Ovary (tissue), 9 donors: Measurements from ENCODE around the gene SLC37A2. TPM values are rescaled to one million over a fixed set of nuclear protein-coding genes. Genes with fewer than 3 reads are reported as not detected.

Experiments used
- DNase-seq, 5 donors: peaks; one replicate each; pipeline ENCODE4 v3.0.0-alpha.2; 2019 to 2020
- H3K27ac ChIP-seq, 2 donors: fragments of 200-600 bp; one replicate each; pipeline versions ENCODE4 v1.5.1 to v1.8.0; 2019 to 2022
- H3K27me3 ChIP-seq: fragments of 200-600 bp; one replicate; pipeline ENCODE4 v1.8.0; 2022
- H3K36me3 ChIP-seq: fragments of 200-600 bp; sonication (generic); one replicate; pipeline ENCODE4 v1.5.1; 2019
- H3K4me1 ChIP-seq: one replicate; pipeline ENCODE4 v1.8.1; 2013; ENCODE audit warnings: mild to moderate bottlenecking, moderate library complexity; ENCODE audit not compliant: insufficient read depth
- H3K4me3 ChIP-seq: fragments of 200-600 bp; sonication (generic); one replicate; pipeline ENCODE4 v1.5.1; 2017
- H3K9me3 ChIP-seq, 2 donors: fragments of 200-600 bp in 1 of 2; sonication (generic) in 1 of 2; one replicate each; pipeline versions ENCODE4 v1.5.1 to v1.8.1; 2013 to 2019; ENCODE audit warnings: mild to moderate bottlenecking in 1 of 2, moderate library complexity in 1 of 2
- EP300 ChIP-seq: sonication (generic); formaldehyde crosslinking; IDR thresholded peaks from one replicate; pipeline ENCODE4 v1.6.1; 2017; ENCODE audit warnings: antibody characterized with exemption
- POLR2A ChIP-seq: fragments of 450-650 bp; IDR thresholded peaks from one replicate; pipeline ENCODE4 v1.6.1; 2017; ENCODE audit warnings: antibody characterized with exemption, mild to moderate bottlenecking, moderate library complexity
- WGBS, 3 donors: extraction: QIAGEN DNeasy Blood & Tissue Kit in 1 of 3; methylation state at CpG; one replicate each; pipeline versions ENCODE4 v1.1.5 to v1.1.7; 2013 to 2017; 5-methylcytosine and 5-hydroxymethylcytosine counted together
- intact Hi-C, 4 donors: fragments of 100-400 bp; cut with DNase I; formaldehyde crosslinking; loops; one replicate each; pipeline versions ENCODE4 v1.11.0 to v1.15.1; 2022 to 2023
- polyA plus RNA-seq, 2 donors: library from polyadenylated mRNA; stranded (reverse); fragments of 200-250 nt in 1 of 2; fragments of 350-450 nt in 1 of 2; fragmentation: Illumina TruSeq in 1 of 2; extraction: RNeasy Lipid Tissue Mini Kit (QIAGEN cat#74804) in 1 of 2; gene quantifications; one replicate each; pipeline ENCODE4 v1.2.3, GENCODE V29; 2013 to 2014
- total RNA-seq, 7 donors: library from RNA; depleted of rRNA in 2 of 7; stranded (reverse); fragments of >200 nt in 2 of 7; fragmentation: NEBNext Ultra II Directional in 3 of 7; extraction: Animal tissue kit (Norgen Biotek cat#: 25700) in 3 of 7; gene quantifications; one replicate each; pipeline versions ENCODE4 v1.1.0 to v1.2.4, GENCODE V29; 2016 to 2023
- TF ChIP-seq, protein P1 (sequence below), 3 donors: fragments of 450-650 bp in 2 of 3; fragments of 200-600 bp in 1 of 3; IDR thresholded peaks; one replicate each; pipeline versions ENCODE4 v1.5.1 to v1.8.0; 2016 to 2022; ENCODE audit warnings: antibody characterized with exemption in 3 of 3, mild to moderate bottlenecking in 1 of 3
- donor health status: DM: no; HTN: no; CAD: no; lungs with moderate emphysema.
- donor health status: DM: no; HTN: no; CAD: no.
- donor health status: Bipolar disorder and iron deficiency.
- donor health status: DM: yes; HTN: yes; CAD: no.
- donor health status: DM: no; HTN: no; CAD: no.
- donor health status: DM: yes; HTN: yes; CAD: no.

SLC37A2 gene
- total and polyA plus RNA-seq, 9 donors: 0.93 to 7.9 (median 2.2) TPM

DNA sequence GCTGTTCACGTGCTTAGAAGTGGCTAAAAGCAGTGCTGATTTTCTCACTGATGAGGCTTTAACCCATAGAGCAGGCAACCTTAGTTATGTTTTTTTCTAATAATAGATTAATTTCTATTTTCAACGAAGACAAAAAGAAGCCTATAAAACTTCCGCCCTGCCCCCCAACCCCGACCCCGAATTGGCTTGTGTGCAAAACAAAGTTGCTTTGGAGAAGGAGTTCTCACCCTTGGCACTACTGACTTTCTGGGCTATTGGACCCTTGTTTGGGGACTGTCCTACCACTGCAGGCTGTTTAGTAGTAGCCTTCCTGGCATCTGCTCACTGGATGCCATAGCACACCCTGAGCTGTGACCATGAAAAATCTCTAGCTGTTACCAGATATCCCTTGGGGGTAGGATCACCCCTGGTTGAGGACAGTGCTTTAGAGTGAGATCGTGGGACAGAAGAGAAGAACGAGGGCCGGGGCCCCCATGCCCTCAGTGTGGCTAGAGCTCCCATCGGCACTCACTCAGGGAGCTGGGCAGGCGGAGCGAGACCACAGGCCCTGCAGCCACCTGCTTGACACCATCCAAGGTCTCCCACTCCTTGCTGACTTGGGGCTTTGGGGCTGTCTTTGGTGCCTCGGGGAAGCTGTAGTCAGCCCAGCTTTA lies 16.9 kb downstream of the SLC37A2 start:
- no peak overlapping the region for H3K27ac ChIP-seq
- no peak for DNase-seq
- no peaks in the 10 kb centered on the region for H3K36me3 ChIP-seq
- no peak overlapping the region for H3K4me3 ChIP-seq
- H3K4me1 ChIP-seq: no peaks in the 10 kb centered on the region
- intact Hi-C loops: no loop called here
- 80 to 83% (median 82%) methylated on average over 12 of the region's 12 CpGs for WGBS, 3 donors
- TF ChIP-seq EP300 (no peak), POLR2A (no peak)
- TF ChIP-seq, protein P1, sequence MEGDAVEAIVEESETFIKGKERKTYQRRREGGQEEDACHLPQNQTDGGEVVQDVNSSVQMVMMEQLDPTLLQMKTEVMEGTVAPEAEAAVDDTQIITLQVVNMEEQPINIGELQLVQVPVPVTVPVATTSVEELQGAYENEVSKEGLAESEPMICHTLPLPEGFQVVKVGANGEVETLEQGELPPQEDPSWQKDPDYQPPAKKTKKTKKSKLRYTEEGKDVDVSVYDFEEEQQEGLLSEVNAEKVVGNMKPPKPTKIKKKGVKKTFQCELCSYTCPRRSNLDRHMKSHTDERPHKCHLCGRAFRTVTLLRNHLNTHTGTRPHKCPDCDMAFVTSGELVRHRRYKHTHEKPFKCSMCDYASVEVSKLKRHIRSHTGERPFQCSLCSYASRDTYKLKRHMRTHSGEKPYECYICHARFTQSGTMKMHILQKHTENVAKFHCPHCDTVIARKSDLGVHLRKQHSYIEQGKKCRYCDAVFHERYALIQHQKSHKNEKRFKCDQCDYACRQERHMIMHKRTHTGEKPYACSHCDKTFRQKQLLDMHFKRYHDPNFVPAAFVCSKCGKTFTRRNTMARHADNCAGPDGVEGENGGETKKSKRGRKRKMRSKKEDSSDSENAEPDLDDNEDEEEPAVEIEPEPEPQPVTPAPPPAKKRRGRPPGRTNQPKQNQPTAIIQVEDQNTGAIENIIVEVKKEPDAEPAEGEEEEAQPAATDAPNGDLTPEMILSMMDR (IDR thresholded peaks at IDR 0.05): no peak
- H3K9me3 ChIP-seq: no peaks in the 10 kb centered on the region
- no peaks in the 10 kb centered on the region for H3K27me3 ChIP-seq

DNA sequence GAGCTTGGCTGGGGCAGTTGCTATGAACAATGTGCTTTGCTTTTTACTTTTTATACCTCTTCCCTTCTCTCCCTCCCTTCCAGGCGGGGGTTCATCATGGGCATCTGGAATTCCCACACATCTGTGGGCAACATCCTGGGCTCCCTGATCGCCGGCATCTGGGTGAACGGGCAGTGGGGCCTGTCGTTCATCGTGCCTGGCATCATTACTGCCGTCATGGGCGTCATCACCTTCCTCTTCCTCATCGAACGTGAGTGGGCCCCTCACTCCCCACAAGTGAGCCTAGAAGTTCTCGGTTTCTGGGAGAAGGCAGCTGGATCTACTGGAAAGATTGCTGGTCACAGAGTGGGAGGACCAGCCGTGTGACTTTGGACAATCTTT lies 17.4 kb downstream of the SLC37A2 start:
- no peaks in the 10 kb centered on the region for H3K27me3 ChIP-seq
- no peak for TF ChIP-seq EP300
- TF ChIP-seq, protein P1 (IDR thresholded peaks at IDR 0.05): no peak
- no peak for TF ChIP-seq POLR2A
- 90 to 94% (median 91%) methylated on average over 12 of the region's 12 CpGs for WGBS, 3 donors
- intact Hi-C loops: no loop called here
- H3K27ac ChIP-seq: no peak overlapping the region
- no peaks in the 10 kb centered on the region for H3K4me1 ChIP-seq
- no peak overlapping the region for H3K4me3 ChIP-seq
- DNase-seq: no peak
- H3K36me3 ChIP-seq: no peaks in the 10 kb centered on the region
- no peaks in the 10 kb centered on the region for H3K9me3 ChIP-seq

DNA sequence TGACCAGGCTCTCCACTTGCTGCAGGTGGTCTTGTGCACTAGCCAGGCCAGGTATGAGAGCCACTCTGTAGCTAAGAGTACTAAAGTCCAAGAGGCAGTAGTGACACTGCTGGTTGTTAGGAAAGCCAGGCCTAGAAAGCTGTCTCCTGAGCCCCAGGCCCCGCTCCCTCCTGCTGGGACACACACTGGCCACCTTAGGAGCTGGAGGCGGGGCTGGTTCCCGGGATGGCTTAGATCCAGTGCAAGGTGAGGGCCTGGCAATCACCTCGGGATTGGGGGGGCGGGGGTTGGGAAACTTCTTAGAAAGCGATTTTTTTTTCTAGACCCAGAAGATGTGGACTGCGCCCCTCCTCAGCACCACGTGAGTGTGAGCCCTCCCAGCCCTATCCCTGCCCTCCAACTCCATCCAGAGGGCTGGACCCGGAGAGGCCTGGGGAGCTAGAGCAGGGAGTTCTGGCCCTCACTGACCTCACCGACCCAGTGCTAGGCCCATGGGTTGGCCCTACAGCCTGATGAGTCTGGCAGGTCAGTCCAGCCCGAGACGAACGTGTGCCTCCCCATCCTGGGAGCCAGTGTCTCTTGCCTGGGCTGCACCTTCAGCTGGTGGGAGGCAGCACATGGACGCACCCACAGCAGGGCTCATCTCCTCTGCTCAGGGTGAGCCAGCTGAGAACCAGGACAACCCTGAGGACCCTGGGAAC lies 18.1 kb downstream of the SLC37A2 start:
- Histone ChIP-seq H3K9me3 (no peaks in the 10 kb centered on the region), H3K4me1 (no peaks in the 10 kb centered on the region), H3K4me3 (no peak overlapping the region), H3K36me3 (no peaks in the 10 kb centered on the region), H3K27me3 (no peaks in the 10 kb centered on the region), H3K27ac (no peak overlapping the region)
- WGBS, 3 donors: 72 to 80% (median 72%) methylated on average over 13 to 14 of the region's 14 CpGs
- peak in 1 of 5 donors; percentile 21 for DNase-seq
- TF ChIP-seq, protein P1 (IDR thresholded peaks at IDR 0.05): no peak
- TF ChIP-seq EP300 (no peak), POLR2A (no peak)
- intact Hi-C loops: no loop called here

DNA sequence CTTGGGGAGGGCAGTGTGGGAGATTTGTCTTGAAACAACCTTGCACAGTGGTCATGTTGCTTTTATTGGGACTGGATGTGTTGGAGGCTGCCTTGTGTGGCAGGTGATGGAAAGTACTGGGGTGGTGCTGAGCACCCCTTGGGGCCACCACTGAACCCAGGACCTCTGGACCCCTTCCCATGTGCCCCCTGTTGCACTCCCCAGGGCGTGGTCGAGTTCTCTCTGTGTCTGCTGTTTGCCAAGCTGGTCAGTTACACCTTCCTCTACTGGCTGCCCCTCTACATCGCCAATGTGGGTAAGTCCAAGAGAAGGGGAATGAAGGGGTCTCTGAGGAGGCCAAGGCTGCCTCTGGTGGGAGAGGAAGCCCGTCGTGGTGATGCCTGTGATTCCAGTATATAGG lies 18.9 kb downstream of the SLC37A2 start:
- 78 to 89% (median 86%) methylated on average over 5 of the region's 5 CpGs for WGBS, 3 donors

More for the DNA sequence above, 18.9 kb downstream of the SLC37A2 start:
- Histone ChIP-seq H3K36me3 (no peaks in the 10 kb centered on the region), H3K27ac (no peak overlapping the region), H3K4me1 (no peaks in the 10 kb centered on the region), H3K27me3 (no peaks in the 10 kb centered on the region), H3K9me3 (no peaks in the 10 kb centered on the region), H3K4me3 (no peak overlapping the region)
- no peak for DNase-seq
- TF ChIP-seq EP300 (no peak), POLR2A (no peak)
- TF ChIP-seq, protein P1 (IDR thresholded peaks at IDR 0.05): no peak
- intact Hi-C loops: no loop called here
